Measurements from ENCODE around the gene FGF12. TPM values are rescaled to one million over a fixed set of nuclear protein-coding genes. Genes with fewer than 3 reads are reported as not detected.

The FGF12 gene
- total RNA-seq, 1 donor from 2014 or later = 7.0 TPM

GRCh38 chr3:192366916-192367315, 360.4 kb downstream of the FGF12 start:
- no peaks in the 10 kb centered on the region for H3F3A ChIP-seq (ENCODE audit: low read depth)
- peaks cover 2% of the 10 kb centered on the region for H3K27me3 Mint-ChIP-seq (ENCODE audit: insufficient read depth, low read depth)
- no peaks in the 10 kb centered on the region for H3K36me3 ChIP-seq
- H3K27ac ChIP-seq = no peak overlapping the region
- H3K79me2 ChIP-seq (ENCODE audit: low read depth) = no peaks in the 10 kb centered on the region
- H3K27ac Mint-ChIP-seq = no peak overlapping the region
- H3K9me3 Mint-ChIP-seq = no peaks in the 10 kb centered on the region
- H3K4me3 Mint-ChIP-seq = no peak overlapping the region
- TF ChIP-seq EZH2 (IDR thresholded peaks at IDR 0.05) = no peak
- no peak for TF ChIP-seq EZH2phosphoT487 (IDR thresholded peaks at IDR 0.05)
- TF ChIP-seq CTCF (IDR thresholded peaks at IDR 0.05) = no peak
- peaks cover 24% of the 10 kb centered on the region for H3K4me1 Mint-ChIP-seq
- H3K4me3 ChIP-seq = no peak overlapping the region
- no peak for DNase-seq (ENCODE audit: low spot score)
- H3K36me3 Mint-ChIP-seq = peaks cover 15% of the 10 kb centered on the region
- H3K9ac ChIP-seq = no peak overlapping the region
- no peaks in the 10 kb centered on the region for H3K27me3 ChIP-seq
- peaks cover 9% of the 10 kb centered on the region for H3K4me1 ChIP-seq
- no peak overlapping the region for H2AFZ ChIP-seq (replicated peaks)
- H3K4me2 ChIP-seq = no peak overlapping the region
- no peaks in the 10 kb centered on the region for H3K9me3 ChIP-seq (ENCODE audit: low read depth)
- H4K20me1 ChIP-seq (ENCODE audit: low read depth) = no peaks in the 10 kb centered on the region

GRCh38 chr3:192365571-192365970, 361.8 kb downstream of the FGF12 start:
- Mint-ChIP-seq H3K27me3 (ENCODE audit: insufficient read depth, low read depth) (peaks cover 2% of the 10 kb centered on the region), H3K9me3 (no peaks in the 10 kb centered on the region), H3K4me1 (peaks cover 13% of the 10 kb centered on the region), H3K4me3 (no peak overlapping the region), H3K27ac (no peak overlapping the region), H3K36me3 (peaks cover 13% of the 10 kb centered on the region)
- H3K9ac ChIP-seq = no peak overlapping the region
- no peaks in the 10 kb centered on the region for H3K79me2 ChIP-seq (ENCODE audit: low read depth)
- no peak overlapping the region for H3K27ac ChIP-seq
- no peak overlapping the region for H3K4me3 ChIP-seq
- no peaks in the 10 kb centered on the region for H3F3A ChIP-seq (ENCODE audit: low read depth)
- no peaks in the 10 kb centered on the region for H4K20me1 ChIP-seq (ENCODE audit: low read depth)
- H3K27me3 ChIP-seq = no peaks in the 10 kb centered on the region
- no peak overlapping the region for H3K4me2 ChIP-seq
- TF ChIP-seq EZH2 (IDR thresholded peaks at IDR 0.05) = no peak
- no peak for TF ChIP-seq EZH2phosphoT487 (IDR thresholded peaks at IDR 0.05)
- no peak for TF ChIP-seq CTCF (IDR thresholded peaks at IDR 0.05)
- H3K36me3 ChIP-seq = no peaks in the 10 kb centered on the region
- H3K4me1 ChIP-seq = peaks cover 9% of the 10 kb centered on the region
- no peak for DNase-seq (ENCODE audit: low spot score)
- H3K9me3 ChIP-seq (ENCODE audit: low read depth) = no peaks in the 10 kb centered on the region
- H2AFZ ChIP-seq (replicated peaks) = no peak overlapping the region

GRCh38 chr3:192364316-192364715, 363.0 kb downstream of the FGF12 start:
- no peaks in the 10 kb centered on the region for H3K79me2 ChIP-seq (ENCODE audit: low read depth)
- no peak overlapping the region for H3K4me2 ChIP-seq
- H3K4me3 Mint-ChIP-seq = no peak overlapping the region
- no peaks in the 10 kb centered on the region for H3K27me3 ChIP-seq
- H3K9ac ChIP-seq = no peak overlapping the region
- H3F3A ChIP-seq (ENCODE audit: low read depth) = no peaks in the 10 kb centered on the region
- no peaks in the 10 kb centered on the region for H3K9me3 ChIP-seq (ENCODE audit: low read depth)
- no peak overlapping the region for H3K4me3 ChIP-seq
- no peaks in the 10 kb centered on the region for H4K20me1 ChIP-seq (ENCODE audit: low read depth)
- H3K27me3 Mint-ChIP-seq (ENCODE audit: insufficient read depth, low read depth) = peaks cover 2% of the 10 kb centered on the region
- no peak overlapping the region for H3K27ac ChIP-seq
- no peaks in the 10 kb centered on the region for H3K36me3 ChIP-seq
- peaks cover 16% of the 10 kb centered on the region for H3K36me3 Mint-ChIP-seq
- DNase-seq (ENCODE audit: low spot score) = no peak
- peaks cover 13% of the 10 kb centered on the region for H3K4me1 Mint-ChIP-seq
- H2AFZ ChIP-seq (replicated peaks) = no peak overlapping the region
- TF ChIP-seq EZH2phosphoT487 (IDR thresholded peaks at IDR 0.05) (no peak), EZH2 (IDR thresholded peaks at IDR 0.05) (no peak), CTCF (IDR thresholded peaks at IDR 0.05) (no peak)
- peaks cover 9% of the 10 kb centered on the region for H3K4me1 ChIP-seq
- no peak overlapping the region for H3K27ac Mint-ChIP-seq
- no peaks in the 10 kb centered on the region for H3K9me3 Mint-ChIP-seq
